Fibroblast of skin of abdomen (primary cell): ENCODE measurements around the gene LY9.
"Not testable (repeated sequence)": the region's sequence is repeated elsewhere in the genome, so short reads cannot be mapped to it uniquely, and the experiment has no call there.

Source experiments
- DNase-seq: peaks from one replicate; pipeline ENCODE4 v3.0.0-alpha.2; 2013

LY9 gene

GRCh38 chr1:160866001-160866694, 70.2 kb downstream of the LY9 start:
- DNase-seq = no peak

GRCh38 chr1:160866695-160867260, 70.8 kb downstream of the LY9 start:
- no peak for DNase-seq

GRCh38 chr1:160867651-160868050, 71.7 kb downstream of the LY9 start:
- DNase-seq = not testable (repeated sequence)

- DNase-seq = no peak
These were observed 72.2 kb downstream of the LY9 start for GRCh38 chr1:160868141-160868540.

GRCh38 chr1:160874935-160875334, 79.0 kb downstream of the LY9 start:
- no peak for DNase-seq

- DNase-seq = not testable (repeated sequence)
These were observed 79.6 kb downstream of the LY9 start for GRCh38 chr1:160875591-160875990.

- no peak for DNase-seq
These were observed 80.3 kb downstream of the LY9 start for GRCh38 chr1:160876311-160876710.

GRCh38 chr1:160877221-160877620, 81.2 kb downstream of the LY9 start:
- DNase-seq = no peak
